Mammary epithelial cell (primary cell): ENCODE measurements around the gene PRADC1.

Experiments
- CTCF ChIP-seq, 2 donors: IDR thresholded peaks in 1 of 2; conservative IDR thresholded peaks in 1 of 2; 2 replicates each; pipeline ENCODE4 v1.5.1; 2011 to 2012; ENCODE audit warnings: inconsistent platforms in 2 of 2, low read length in 2 of 2, mild to moderate bottlenecking in 2 of 2, control low read depth in 1 of 2, low read depth in 1 of 2; ENCODE audit not compliant: insufficient read depth in 1 of 2; ENCODE audit errors: extremely low read depth in 1 of 2
- EZH2 ChIP-seq: IDR thresholded peaks from 2 replicates; pipeline ENCODE4 v1.6.1; 2012; ENCODE audit warnings: low read length, inconsistent platforms, borderline replicate concordance

GRCh38 chr2:73266061-73266901, 33.2 kb upstream of the PRADC1 start:
- no peak for TF ChIP-seq CTCF (conservative IDR thresholded peaks at IDR 0.05 in 1 of 2, IDR thresholded peaks at IDR 0.05 in 1 of 2; ENCODE audit: extremely low read depth in 1 of 2, insufficient read depth in 1 of 2, low read depth in 1 of 2, low read length in 2 of 2)
- TF ChIP-seq EZH2 = no peak
